ENCODE data around the gene DDOST.

Gene DDOST

DNA sequence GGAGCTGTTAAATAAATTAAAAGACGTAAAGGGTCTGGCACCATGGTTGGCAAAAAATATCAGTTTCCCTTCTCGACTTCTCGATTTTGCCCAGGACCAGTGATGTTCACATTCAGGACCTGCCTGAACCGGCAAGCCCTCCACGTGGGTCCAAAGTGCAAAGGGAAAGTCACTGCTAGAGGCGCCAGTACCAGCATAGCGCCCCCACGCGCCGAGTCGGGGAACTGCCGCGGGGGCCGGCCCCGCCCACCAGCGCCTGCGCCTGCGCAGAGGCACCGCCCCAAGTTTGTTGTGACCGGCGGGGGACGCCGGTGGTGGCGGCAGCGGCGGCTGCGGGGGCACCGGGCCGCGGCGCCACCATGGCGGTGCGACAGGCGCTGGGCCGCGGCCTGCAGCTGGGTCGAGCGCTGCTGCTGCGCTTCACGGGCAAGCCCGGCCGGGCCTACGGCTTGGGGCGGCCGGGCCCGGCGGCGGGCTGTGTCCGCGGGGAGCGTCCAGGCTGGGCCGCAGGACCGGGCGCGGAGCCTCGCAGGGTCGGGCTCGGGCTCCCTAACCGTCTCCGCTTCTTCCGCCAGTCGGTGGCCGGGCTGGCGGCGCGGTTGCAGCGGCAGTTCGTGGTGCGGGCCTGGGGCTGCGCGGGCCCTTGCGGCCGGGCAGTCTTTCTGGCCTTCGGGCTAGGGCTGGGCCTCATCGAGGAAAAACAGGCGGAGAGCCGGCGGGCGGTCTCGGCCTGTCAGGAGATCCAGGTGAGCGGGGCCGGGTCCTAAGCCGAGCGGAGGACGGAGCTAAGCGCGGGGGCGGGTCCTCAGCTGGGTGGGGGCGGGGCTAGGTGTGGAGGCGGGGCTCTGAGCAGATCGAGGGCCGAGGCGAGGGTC, 27.7 kb downstream of the DDOST start, which contains the start of gene PINK1:
PINK1 (plus strand) TSS at position 269 of the 875 bp plus-strand sequence; CDS start at position 360, 91 bp downstream.
- no peaks in the 10 kb centered on the region for H3K27me3 ChIP-seq
- no peaks in the 10 kb centered on the region for H3K4me1 ChIP-seq
- H3K4me3 ChIP-seq (ENCODE audit: low read depth, low read length), result peak within 1 kb of the TSS; percentile 67
- TF ChIP-seq, protein P1, sequence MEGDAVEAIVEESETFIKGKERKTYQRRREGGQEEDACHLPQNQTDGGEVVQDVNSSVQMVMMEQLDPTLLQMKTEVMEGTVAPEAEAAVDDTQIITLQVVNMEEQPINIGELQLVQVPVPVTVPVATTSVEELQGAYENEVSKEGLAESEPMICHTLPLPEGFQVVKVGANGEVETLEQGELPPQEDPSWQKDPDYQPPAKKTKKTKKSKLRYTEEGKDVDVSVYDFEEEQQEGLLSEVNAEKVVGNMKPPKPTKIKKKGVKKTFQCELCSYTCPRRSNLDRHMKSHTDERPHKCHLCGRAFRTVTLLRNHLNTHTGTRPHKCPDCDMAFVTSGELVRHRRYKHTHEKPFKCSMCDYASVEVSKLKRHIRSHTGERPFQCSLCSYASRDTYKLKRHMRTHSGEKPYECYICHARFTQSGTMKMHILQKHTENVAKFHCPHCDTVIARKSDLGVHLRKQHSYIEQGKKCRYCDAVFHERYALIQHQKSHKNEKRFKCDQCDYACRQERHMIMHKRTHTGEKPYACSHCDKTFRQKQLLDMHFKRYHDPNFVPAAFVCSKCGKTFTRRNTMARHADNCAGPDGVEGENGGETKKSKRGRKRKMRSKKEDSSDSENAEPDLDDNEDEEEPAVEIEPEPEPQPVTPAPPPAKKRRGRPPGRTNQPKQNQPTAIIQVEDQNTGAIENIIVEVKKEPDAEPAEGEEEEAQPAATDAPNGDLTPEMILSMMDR (IDR thresholded peaks at IDR 0.05; ENCODE audit: low read depth, low read length), result peak; percentile 74
- DNase-seq, result peak; percentile 70
- no peaks in the 10 kb centered on the region for H3K9me3 ChIP-seq
- no peaks in the 10 kb centered on the region for H3K36me3 ChIP-seq

DNA sequence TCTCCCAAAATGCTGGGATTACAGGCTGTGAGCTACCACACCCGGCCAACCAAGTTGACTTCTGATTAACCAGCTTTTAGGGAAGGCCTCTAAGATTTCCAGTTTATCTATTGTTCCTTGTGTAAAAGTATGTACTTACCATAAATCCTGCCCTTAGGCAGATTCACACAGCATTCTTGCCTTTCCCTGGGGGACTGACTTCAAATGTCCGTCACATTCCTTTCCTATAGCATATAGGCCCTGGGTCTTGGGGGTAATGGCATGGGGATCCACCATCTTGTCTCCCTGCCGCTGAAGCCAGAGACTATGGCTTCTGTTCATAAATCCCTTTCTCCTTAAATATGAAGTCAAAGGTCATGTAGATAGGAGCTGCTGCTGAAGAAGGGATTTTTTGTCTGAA, 28.8 kb downstream of the DDOST start:
- H3K27me3 ChIP-seq, result no peaks in the 10 kb centered on the region
- H3K4me3 ChIP-seq (ENCODE audit: low read depth, low read length), result no peak overlapping the region
- no peak for DNase-seq
- no peaks in the 10 kb centered on the region for H3K4me1 ChIP-seq
- no peaks in the 10 kb centered on the region for H3K9me3 ChIP-seq
- TF ChIP-seq, protein P1 (IDR thresholded peaks at IDR 0.05; ENCODE audit: low read depth, low read length), result no peak
- no peaks in the 10 kb centered on the region for H3K36me3 ChIP-seq

DNA sequence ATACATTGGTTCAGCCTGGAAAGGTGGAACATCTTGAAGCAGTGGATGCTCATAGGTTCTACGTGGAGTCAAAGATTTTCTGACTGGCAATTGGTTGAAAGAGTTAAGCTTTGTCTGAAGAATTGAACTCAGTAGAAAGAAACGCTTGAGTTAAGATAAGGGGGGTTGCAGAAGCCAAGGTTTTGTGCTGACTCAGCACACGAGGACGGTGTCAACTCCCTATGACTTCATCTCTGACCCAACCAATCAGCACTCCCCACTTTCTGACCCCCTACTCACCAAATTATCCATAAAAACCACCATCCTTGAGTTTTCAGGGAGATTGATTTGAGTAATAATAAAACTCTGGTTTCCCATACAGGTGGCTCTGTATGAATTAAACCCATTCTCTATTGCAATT, 30.4 kb downstream of the DDOST start:
- Histone ChIP-seq H3K9me3 (no peaks in the 10 kb centered on the region), H3K4me3 (ENCODE audit: low read depth, low read length) (no peak overlapping the region), H3K36me3 (no peaks in the 10 kb centered on the region), H3K27me3 (no peaks in the 10 kb centered on the region), H3K4me1 (no peaks in the 10 kb centered on the region)
- DNase-seq, result no peak
- TF ChIP-seq, protein P1 (IDR thresholded peaks at IDR 0.05; ENCODE audit: low read depth, low read length), result no peak

DNA sequence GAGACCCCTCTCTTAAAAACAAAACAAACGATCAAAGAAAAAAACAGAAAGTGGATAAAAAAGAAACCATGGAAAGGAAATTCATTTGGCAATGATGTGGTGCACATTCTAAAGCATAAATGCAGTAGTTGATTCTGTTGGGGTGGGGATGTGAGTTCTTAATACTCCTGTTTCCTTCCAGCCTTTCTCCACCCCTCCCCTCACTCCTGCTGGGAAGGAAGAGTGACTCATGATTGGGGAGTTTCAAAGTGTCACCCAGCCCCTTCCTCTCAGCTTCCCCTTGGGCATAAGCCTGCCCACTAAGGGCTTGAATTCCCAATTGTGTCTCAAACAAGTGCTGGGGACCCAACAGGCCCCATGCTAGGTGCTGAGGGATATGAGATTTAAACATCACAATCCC, 34.6 kb downstream of the DDOST start:
- Histone ChIP-seq H3K9me3 (no peaks in the 10 kb centered on the region), H3K4me3 (ENCODE audit: low read depth, low read length) (no peak overlapping the region), H3K4me1 (no peaks in the 10 kb centered on the region), H3K27me3 (no peaks in the 10 kb centered on the region), H3K36me3 (no peaks in the 10 kb centered on the region)
- TF ChIP-seq, protein P1 (IDR thresholded peaks at IDR 0.05; ENCODE audit: low read depth, low read length), result no peak
- DNase-seq, result no peak

DNA sequence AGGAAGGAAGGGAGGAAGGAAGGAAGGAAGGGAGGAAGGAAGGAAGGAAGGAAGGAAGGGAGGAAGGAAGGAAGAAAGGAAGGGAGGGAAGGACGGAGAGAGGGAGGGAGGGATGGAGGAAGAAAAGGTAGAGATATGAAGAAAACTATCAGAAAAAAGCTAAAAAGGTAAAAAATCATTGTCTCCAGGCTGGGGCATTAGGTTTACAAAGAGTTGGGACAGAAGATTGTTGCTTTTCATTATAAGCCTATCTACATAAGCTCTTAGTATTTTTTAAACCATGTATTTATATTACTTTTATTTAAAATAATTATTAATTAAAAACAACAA, 35.1 kb downstream of the DDOST start:
- Histone ChIP-seq H3K4me1 (no peaks in the 10 kb centered on the region), H3K9me3 (no peaks in the 10 kb centered on the region), H3K4me3 (ENCODE audit: low read depth, low read length) (no peak overlapping the region), H3K27me3 (no peaks in the 10 kb centered on the region), H3K36me3 (no peaks in the 10 kb centered on the region)
- DNase-seq, result no peak
- TF ChIP-seq, protein P1 (IDR thresholded peaks at IDR 0.05; ENCODE audit: low read depth, low read length), result no peak
